IMR-90 (cell line): Measurements from ENCODE around the gene ALOX15. TPM values are rescaled to one million over a fixed set of nuclear protein-coding genes. Genes with fewer than 3 reads are reported as not detected.

Experiments
- ATAC-seq: fragments of 200-7000 bp; cut with Tn5 transposase; 2 replicates; pipeline ENCODE4 v1.9.1; 2020; ENCODE audit warnings: low read depth, mild to moderate bottlenecking, moderate library complexity
- BruUV-seq: library from RNA; stranded (reverse); fragments of 400-500 nt; replicated peaks from 2 replicates; lab custom pipeline; 2021; lab: Mats Ljungman, UMichigan
- CTCF ChIA-PET: fragments of 300-600 bp; formaldehyde crosslinking; extraction: SDS; loops from one replicate; lab custom pipeline; 2021; ENCODE audit warnings: antibody characterized with exemption; lab: Yijun Ruan, JAX
- POLR2A ChIA-PET: fragments of 300-600 bp; sonication (Branson Sonifier 250); formaldehyde crosslinking; loops from one replicate; lab custom pipeline; 2022; ENCODE audit warnings: antibody characterized with exemption; ENCODE audit not compliant: unreplicated experiment; lab: Charles Lee
- DNase-seq: peaks from one replicate; pipeline ENCODE4 v3.0.0; 2013
- H2AFZ ChIP-seq: replicated peaks from 2 replicates; pipeline ENCODE3; 2013; ENCODE audit warnings: low read length, mild to moderate bottlenecking; ENCODE audit not compliant: poor library complexity
- H2AK5ac ChIP-seq: 2 replicates; pipeline ENCODE4 v1.6.1; 2013; ENCODE audit warnings: low read depth, low read length, inconsistent platforms
- H2AK9ac ChIP-seq: replicated peaks from 2 replicates; pipeline ENCODE3; 2013; ENCODE audit warnings: mild to moderate bottlenecking, low read depth, low read length, moderate library complexity; ENCODE audit not compliant: poor library complexity
- H2BK120ac ChIP-seq: 2 replicates; pipeline ENCODE4 v1.6.1; 2013; ENCODE audit warnings: low read depth, low read length, inconsistent platforms
- H2BK15ac ChIP-seq: 3 replicates; pipeline ENCODE4 v1.6.1; 2013; ENCODE audit warnings: low read depth, low read length, inconsistent platforms
- H2BK20ac ChIP-seq: 2 replicates; pipeline ENCODE4 v1.6.1; 2013; ENCODE audit warnings: low read depth, mild to moderate bottlenecking, inconsistent platforms, low read length, moderate library complexity
- H2BK5ac ChIP-seq: 2 replicates; pipeline ENCODE4 v1.6.1; 2013; ENCODE audit warnings: mild to moderate bottlenecking, low read depth, low read length, inconsistent platforms; ENCODE audit not compliant: poor library complexity, severe bottlenecking
- H3K14ac ChIP-seq: replicated peaks from 2 replicates; pipeline ENCODE4 v1.6.1; 2013; ENCODE audit warnings: low read depth, low read length, inconsistent platforms
- H3K18ac ChIP-seq: 2 replicates; pipeline ENCODE4 v1.6.1; 2013; ENCODE audit warnings: low read depth, low read length, control low read depth
- H3K23ac ChIP-seq: 2 replicates; pipeline ENCODE4 v1.6.1; 2013; ENCODE audit warnings: low read depth, low read length, inconsistent platforms
- H3K27ac ChIP-seq: 2 replicates; pipeline ENCODE4 v1.5.1; 2013; ENCODE audit warnings: mild to moderate bottlenecking, control low read depth, low read length; ENCODE audit not compliant: insufficient read depth
- H3K27me3 ChIP-seq: 2 replicates; pipeline ENCODE4 v1.6.1; 2013; ENCODE audit warnings: low read length; ENCODE audit not compliant: control insufficient read depth, insufficient read depth
- H3K36me3 ChIP-seq: 2 replicates; pipeline ENCODE4 v1.6.1; 2013; ENCODE audit warnings: low read length, mixed read lengths; ENCODE audit not compliant: control insufficient read depth, insufficient read depth
- H3K4ac ChIP-seq: 2 replicates; pipeline ENCODE4 v1.6.1; 2013; ENCODE audit warnings: low read depth, low read length, inconsistent platforms
- H3K4me1 ChIP-seq: 2 replicates; pipeline ENCODE4 v1.6.1; 2013; ENCODE audit warnings: low read length, mixed read lengths; ENCODE audit not compliant: control insufficient read depth, insufficient read depth
- H3K4me2 ChIP-seq: 2 replicates; pipeline ENCODE4 v1.6.1; 2013; ENCODE audit warnings: low read depth, mild to moderate bottlenecking, control low read depth, low read length, moderate library complexity
- H3K4me3 ChIP-seq: 2 replicates; pipeline ENCODE4 v1.5.1; 2013; ENCODE audit warnings: low read depth, mild to moderate bottlenecking, control low read depth, low read length, moderate library complexity; ENCODE audit not compliant: insufficient read depth
- H3K56ac ChIP-seq: 2 replicates; pipeline ENCODE4 v1.6.1; 2013; ENCODE audit warnings: low read length, inconsistent platforms; ENCODE audit not compliant: insufficient read depth; ENCODE audit errors: extremely low read depth
- H3K79me1 ChIP-seq, 2 experiments: 2 replicates each; pipeline ENCODE4 v1.6.1; 2013; ENCODE audit warnings: low read length in 2 of 2, inconsistent platforms in 1 of 2, low read depth in 1 of 2
- H3K9ac ChIP-seq: 2 replicates; pipeline ENCODE4 v1.6.1; 2013; ENCODE audit warnings: low read depth, low read length, control low read depth
- H3K9me1 ChIP-seq: 2 replicates; pipeline ENCODE4 v1.6.1; 2013; ENCODE audit warnings: low read length, inconsistent platforms; ENCODE audit not compliant: insufficient read depth
- H3K9me3 ChIP-seq: 2 replicates; pipeline ENCODE4 v1.6.1; 2013; ENCODE audit warnings: low read length; ENCODE audit not compliant: control insufficient read depth, insufficient read depth
- H4K20me1 ChIP-seq: 2 replicates; pipeline ENCODE4 v1.6.1; 2013; ENCODE audit warnings: low read length, inconsistent platforms; ENCODE audit not compliant: insufficient read depth
- H4K5ac ChIP-seq: 2 replicates; pipeline ENCODE4 v1.6.1; 2013; ENCODE audit warnings: mild to moderate bottlenecking, low read depth, low read length, control low read depth
- H4K8ac ChIP-seq, 2 experiments: 2 replicates each; pipeline ENCODE4 v1.6.1; 2013; ENCODE audit warnings: low read depth in 2 of 2, low read length in 2 of 2, control low read depth in 1 of 2, inconsistent platforms in 1 of 2
- H4K91ac ChIP-seq: 2 replicates; pipeline ENCODE4 v1.6.1; 2013; ENCODE audit warnings: low read depth, low read length, inconsistent platforms; ENCODE audit not compliant: insufficient read depth
- BHLHE40 ChIP-seq: fragments of 150-350 bp; IDR thresholded peaks from 2 replicates; pipeline ENCODE4 v1.6.1; 2016; ENCODE audit warnings: mild to moderate bottlenecking, low read depth, low read length
- CEBPB ChIP-seq: IDR thresholded peaks from 2 replicates; pipeline ENCODE4 v1.6.1; 2012; ENCODE audit warnings: low read depth, low read length, improper control_type of control experiment
- CHD1 ChIP-seq: IDR thresholded peaks from 2 replicates; pipeline ENCODE4 v1.6.1; 2012; ENCODE audit warnings: low read depth, low read length, improper control_type of control experiment
- CTCF ChIP-seq: conservative IDR thresholded peaks from 2 replicates; pipeline ENCODE4 v1.5.1; 2012; ENCODE audit warnings: mild to moderate bottlenecking, low read depth, low read length, improper control_type of control experiment
- ELK1 ChIP-seq: fragments of 150-350 bp; IDR thresholded peaks from 2 replicates; pipeline ENCODE4 v1.6.1; 2016; ENCODE audit warnings: low read depth, mild to moderate bottlenecking, low read length, moderate library complexity, borderline replicate concordance
- FOS ChIP-seq: fragments of 150-350 bp; IDR thresholded peaks from 2 replicates; pipeline ENCODE4 v1.6.1; 2016; ENCODE audit warnings: low read depth, low read length
- MAFK ChIP-seq: IDR thresholded peaks from 2 replicates; pipeline ENCODE4 v1.6.1; 2012; ENCODE audit warnings: low read depth, low read length, improper control_type of control experiment
- MXI1 ChIP-seq: IDR thresholded peaks from 2 replicates; pipeline ENCODE4 v1.6.1; 2012; ENCODE audit warnings: low read depth, mild to moderate bottlenecking, low read length, moderate library complexity, borderline replicate concordance
- NFE2L2 ChIP-seq: fragments of 150-350 bp; IDR thresholded peaks from 2 replicates; pipeline ENCODE4 v1.6.1; 2016; ENCODE audit warnings: low read depth, mild to moderate bottlenecking, low read length
- RAD21 ChIP-seq: IDR thresholded peaks from 2 replicates; pipeline ENCODE4 v1.6.1; 2012; ENCODE audit warnings: low read length, improper control_type of control experiment
- RCOR1 ChIP-seq: IDR thresholded peaks from 2 replicates; pipeline ENCODE4 v1.6.1; 2012; ENCODE audit warnings: mild to moderate bottlenecking, low read length, improper control_type of control experiment; ENCODE audit not compliant: insufficient replicate concordance
- SMC3 ChIP-seq: fragments of 150-350 bp; IDR thresholded peaks from 2 replicates; pipeline ENCODE4 v1.6.1; 2016; ENCODE audit warnings: low read depth, mild to moderate bottlenecking, antibody characterized with exemption, low read length, moderate library complexity
- USF2 ChIP-seq: fragments of 150-350 bp; IDR thresholded peaks from 2 replicates; pipeline ENCODE4 v1.6.1; 2017; ENCODE audit warnings: mild to moderate bottlenecking, antibody characterized with exemption, low read length, low read depth
- WGBS, 2 experiments: methylation state at CpG; one replicate each; pipeline versions ENCODE4 v1.1.5 to v1.1.7; 2013; ENCODE audit warnings: missing lambda C conversion rate in 2 of 2; ENCODE audit not compliant: insufficient read length in 1 of 2; ENCODE audit errors: extremely low coverage in 2 of 2; 5-methylcytosine and 5-hydroxymethylcytosine counted together
- dilution Hi-C: fragments of 300-500 bp; cut with HindIII; formaldehyde crosslinking; loops from one replicate; pipeline ENCODE4 v1.14.3; 2018; ENCODE audit warnings: low sequenced_read_pairs; ENCODE audit not compliant: unreplicated experiment
- in situ Hi-C: fragments of 300-500 bp; cut with MboI; formaldehyde crosslinking; loops from 3 replicates; pipeline ENCODE4 v1.14.3; 2019; ENCODE audit warnings: low sequenced_read_pairs, inconsistent platforms, mixed read lengths
- intact Hi-C: fragments of 100-400 bp; cut with micrococcal nuclease; formaldehyde crosslinking; loops from 2 replicates; pipeline ENCODE4 v1.10.0; 2022
- polyA plus RNA-seq, 3 experiments: library from polyadenylated mRNA; depleted of rRNA; stranded (reverse); fragments of >200 nt; gene quantifications; 2 replicates each; pipeline ENCODE4 v1.2.3, GENCODE V29; 2012; ENCODE audit warnings: low replicate concordance in 1 of 3
- total RNA-seq: library from RNA; depleted of rRNA; stranded (reverse); fragments of >200 nt; gene quantifications from 2 replicates; pipeline ENCODE4 v1.2.3, GENCODE V29; 2012

ALOX15 gene
- total and polyA plus RNA-seq, 2 of the 4 experiments (the other 2 are of a cell fraction): not detected

GRCh38 chr17:4592240-4593005 is 49.1 kb downstream of the ALOX15 start:
- Histone ChIP-seq H2BK20ac (no peak overlapping the region), H3K23ac (no peak overlapping the region), H3K9me1 (no peaks in the 10 kb centered on the region), H3K4me3 (no peak overlapping the region), H3K18ac (no peak overlapping the region), H2BK120ac (no peak overlapping the region), H2BK15ac (no peak overlapping the region), H3K4ac (no peak overlapping the region), H3K4me2 (no peak overlapping the region), H3K9ac (no peak overlapping the region), H3K9me3 (no peaks in the 10 kb centered on the region), H3K4me1 (peaks cover 4% of the 10 kb centered on the region; the same call in 1 of the 2 replicates), H3K27me3 (peaks cover 40% of the 10 kb centered on the region), H4K8ac (no peak overlapping the region), H3K79me1 (no peaks in the 10 kb centered on the region), H2AK5ac (no peak overlapping the region), H4K20me1 (no peaks in the 10 kb centered on the region), H2AK9ac (no peak overlapping the region), H4K91ac (no peak overlapping the region), H2BK5ac (no peak overlapping the region), H3K27ac (no peak overlapping the region), H3K56ac (no peak overlapping the region), H2AFZ (no peak overlapping the region), H3K36me3 (no peaks in the 10 kb centered on the region), H3K14ac (no peak overlapping the region), H4K5ac (no peak overlapping the region)
- in situ Hi-C loops (no loop called here), intact Hi-C loops (no loop called here), dilution Hi-C loops (no loop called here)
- DNase-seq: no peak
- BruUV-seq: no TSS peak
- ChIA-PET CTCF (no interaction called here), POLR2A (no interaction called here)
- 64% methylated on average over 6 of the region's 11 CpGs; no CpG with 5 or more reads in 1 of the 2 experiments for WGBS, 2 experiments
- TF ChIP-seq MAFK (no peak), CEBPB (no peak), RAD21 (no peak), NFE2L2 (no peak), CTCF (no peak), ELK1 (no peak), FOS (no peak), RCOR1 (no peak), CHD1 (no peak), USF2 (no peak), MXI1 (no peak), BHLHE40 (no peak), SMC3 (no peak)
- ATAC-seq: no peak
